Stomach (tissue), 4 donors: ENCODE data around the gene KIAA1671.
"Not testable (repeated sequence)": the region's sequence is repeated elsewhere in the genome, so short reads cannot be mapped to it uniquely, and the experiment has no call there.

Source experiments
- CTCF ChIP-seq, 7 experiments: fragments of 450-650 bp in 4 of 7; fragments of 200-600 bp in 3 of 7; sonication (generic) in 3 of 7; IDR thresholded peaks; one replicate each; pipeline ENCODE4 v1.5.1; 2016 to 2019; ENCODE audit warnings: antibody characterized with exemption in 7 of 7, control low read depth in 2 of 7, mild to moderate bottlenecking in 1 of 7
- EP300 ChIP-seq: sonication (generic); formaldehyde crosslinking; IDR thresholded peaks from one replicate; pipeline ENCODE4 v1.6.1; 2017; ENCODE audit warnings: antibody characterized with exemption

- TF ChIP-seq EP300; CTCF (IDR thresholded peaks at IDR 0.05): not testable (repeated sequence)
Observed at GRCh38 chr22:25178348-25178747, 225.8 kb downstream of the KIAA1671 start.
